Muscle layer of duodenum (tissue), 2 donors: ENCODE results near the gene MARCHF11.

Experiments
- H3K27ac ChIP-seq: one replicate; pipeline ENCODE4 v1.7.0; 2013; ENCODE audit warnings: mild to moderate bottlenecking, low read length
- H3K27me3 ChIP-seq: one replicate; pipeline ENCODE4 v1.7.0; 2013; ENCODE audit warnings: low read depth, mild to moderate bottlenecking, control low read depth, low read length
- H3K36me3 ChIP-seq, 2 donors: one replicate each; pipeline ENCODE4 v1.7.0; 2013; ENCODE audit warnings: low read length in 2 of 2, control low read depth in 1 of 2, mild to moderate bottlenecking in 1 of 2; ENCODE audit not compliant: insufficient read depth in 2 of 2, control insufficient read depth in 1 of 2
- H3K4me1 ChIP-seq, 2 donors: one replicate each; pipeline ENCODE4 v1.7.0; 2013; ENCODE audit warnings: low read length in 2 of 2, mild to moderate bottlenecking in 2 of 2, control low read depth in 1 of 2, moderate library complexity in 1 of 2; ENCODE audit not compliant: insufficient read depth in 2 of 2, control insufficient read depth in 1 of 2
- H3K4me3 ChIP-seq, 2 donors: one replicate each; pipeline ENCODE4 v1.7.0; 2013; ENCODE audit warnings: low read length in 2 of 2, low read depth in 1 of 2, mild to moderate bottlenecking in 1 of 2
- H3K9me3 ChIP-seq, 2 donors: one replicate each; pipeline ENCODE4 v1.7.0; 2013; ENCODE audit warnings: low read length in 2 of 2, control low read depth in 1 of 2, mild to moderate bottlenecking in 1 of 2; ENCODE audit not compliant: control insufficient read depth in 1 of 2
- donor health status: healthy.

The MARCHF11 gene

GRCh38 chr5:16149621-16150020, 30.0 kb downstream of the MARCHF11 start:
- H3K27me3 ChIP-seq: no peaks in the 10 kb centered on the region
- peaks cover 0 to 8% of the 10 kb centered on the region in 2 donors for H3K9me3 ChIP-seq
- H3K4me1 ChIP-seq: no peaks in the 10 kb centered on the region
- H3K36me3 ChIP-seq: no peaks in the 10 kb centered on the region
- H3K4me3 ChIP-seq: no peak overlapping the region
- no peak overlapping the region for H3K27ac ChIP-seq

GRCh38 chr5:16147179-16147900, 32.3 kb downstream of the MARCHF11 start:
- Histone ChIP-seq H3K4me3 (no peak overlapping the region), H3K27me3 (no peaks in the 10 kb centered on the region), H3K36me3 (no peaks in the 10 kb centered on the region), H3K9me3 (peaks cover 0 to 4% of the 10 kb centered on the region in 2 donors), H3K27ac (no peak overlapping the region), H3K4me1 (no peaks in the 10 kb centered on the region)

- H3K27ac ChIP-seq: no peak overlapping the region
- H3K4me3 ChIP-seq: no peak overlapping the region
- H3K27me3 ChIP-seq: no peaks in the 10 kb centered on the region
- H3K36me3 ChIP-seq: no peaks in the 10 kb centered on the region
- H3K4me1 ChIP-seq: no peaks in the 10 kb centered on the region
- H3K9me3 ChIP-seq: no peaks in the 10 kb centered on the region
These were observed 35.2 kb downstream of the MARCHF11 start for GRCh38 chr5:16144416-16144815.

GRCh38 chr5:16143361-16144049, 36.1 kb downstream of the MARCHF11 start:
- Histone ChIP-seq H3K9me3 (no peaks in the 10 kb centered on the region), H3K27ac (no peak overlapping the region), H3K27me3 (no peaks in the 10 kb centered on the region), H3K4me3 (no peak overlapping the region), H3K4me1 (no peaks in the 10 kb centered on the region), H3K36me3 (no peaks in the 10 kb centered on the region)

- Histone ChIP-seq H3K27me3 (no peaks in the 10 kb centered on the region), H3K36me3 (no peaks in the 10 kb centered on the region), H3K4me1 (no peaks in the 10 kb centered on the region), H3K27ac (no peak overlapping the region), H3K9me3 (peaks cover 0 to 3% of the 10 kb centered on the region in 2 donors), H3K4me3 (no peak overlapping the region)
These were observed 38.6 kb downstream of the MARCHF11 start for GRCh38 chr5:16140944-16141343.

GRCh38 chr5:16140417-16140816, 39.2 kb downstream of the MARCHF11 start:
- H3K36me3 ChIP-seq: no peaks in the 10 kb centered on the region
- no peak overlapping the region for H3K27ac ChIP-seq
- no peaks in the 10 kb centered on the region for H3K27me3 ChIP-seq
- H3K4me1 ChIP-seq: no peaks in the 10 kb centered on the region
- peaks cover 0 to 3% of the 10 kb centered on the region in 2 donors for H3K9me3 ChIP-seq
- H3K4me3 ChIP-seq: no peak overlapping the region

- Histone ChIP-seq H3K4me3 (no peak overlapping the region), H3K4me1 (no peaks in the 10 kb centered on the region), H3K27ac (no peak overlapping the region), H3K27me3 (no peaks in the 10 kb centered on the region), H3K9me3 (peaks cover 0 to 6% of the 10 kb centered on the region in 2 donors), H3K36me3 (no peaks in the 10 kb centered on the region)
These were observed 42.4 kb downstream of the MARCHF11 start for GRCh38 chr5:16137177-16137576.

GRCh38 chr5:16135506-16135905, 44.1 kb downstream of the MARCHF11 start:
- peaks cover 0 to 6% of the 10 kb centered on the region in 2 donors for H3K9me3 ChIP-seq
- H3K4me3 ChIP-seq: no peak overlapping the region
- no peaks in the 10 kb centered on the region for H3K27me3 ChIP-seq
- H3K27ac ChIP-seq: no peak overlapping the region
- no peaks in the 10 kb centered on the region for H3K36me3 ChIP-seq
- H3K4me1 ChIP-seq: no peaks in the 10 kb centered on the region

- H3K4me1 ChIP-seq: no peaks in the 10 kb centered on the region
These were observed 44.6 kb downstream of the MARCHF11 start for GRCh38 chr5:16135003-16135402.

GRCh38 chr5:16134204-16134603, 45.4 kb downstream of the MARCHF11 start:
- Histone ChIP-seq H3K9me3 (peaks cover 0 to 6% of the 10 kb centered on the region in 2 donors), H3K27me3 (no peaks in the 10 kb centered on the region), H3K4me3 (no peak overlapping the region), H3K27ac (no peak overlapping the region), H3K4me1 (no peaks in the 10 kb centered on the region), H3K36me3 (no peaks in the 10 kb centered on the region)

More at GRCh38 chr5:16135003-16135402, 44.6 kb downstream of the MARCHF11 start:
- Histone ChIP-seq H3K27ac (no peak overlapping the region), H3K4me3 (no peak overlapping the region), H3K9me3 (peaks cover 0 to 6% of the 10 kb centered on the region in 2 donors), H3K36me3 (no peaks in the 10 kb centered on the region), H3K27me3 (no peaks in the 10 kb centered on the region)

- H3K27me3 ChIP-seq: no peaks in the 10 kb centered on the region
- H3K4me3 ChIP-seq: no peak overlapping the region
- peaks cover 0 to 3% of the 10 kb centered on the region in 2 donors for H3K9me3 ChIP-seq
- no peaks in the 10 kb centered on the region for H3K36me3 ChIP-seq
- H3K4me1 ChIP-seq: no peaks in the 10 kb centered on the region
- H3K27ac ChIP-seq: no peak overlapping the region
These were observed 47.7 kb downstream of the MARCHF11 start for GRCh38 chr5:16131878-16132277.
